GM19463 (cell line): Measurements from ENCODE around the gene FBXO24.
A peak's percentile ranks its signal among the peaks of the same experiment; 100 is the strongest.

ENCODE experiments used
- ATAC-seq: cut with Tn5 transposase; IDR thresholded peaks from one replicate; pipeline ENCODE4 v1.9.1; 2021; ENCODE audit warnings: mild to moderate bottlenecking, moderate library complexity; ENCODE audit not compliant: unreplicated experiment

FBXO24 gene

GRCh38 chr7:100614308-100614861 lies 28.3 kb downstream of the FBXO24 start:
- ATAC-seq: no peak

DNA sequence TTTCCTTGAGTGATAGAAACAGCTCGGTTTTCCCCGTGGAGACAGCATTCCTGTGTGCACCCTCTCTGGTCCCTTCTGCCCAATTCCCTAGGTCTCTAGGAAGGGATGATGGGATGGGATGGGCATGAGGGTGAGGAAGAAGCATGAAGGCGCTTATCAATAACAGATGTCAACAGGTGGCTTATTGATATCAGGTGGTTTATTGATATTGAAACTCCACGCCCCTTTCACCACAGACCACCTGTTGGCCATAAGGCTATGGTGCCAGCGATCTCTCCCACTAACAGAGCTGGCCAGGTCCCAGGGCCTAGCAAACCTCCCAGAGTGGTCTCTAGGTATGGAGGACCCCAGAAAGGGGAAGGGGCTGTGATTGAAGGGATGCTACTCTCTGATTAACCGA lies 34.1 kb downstream of the FBXO24 start:
- ATAC-seq: no peak

DNA sequence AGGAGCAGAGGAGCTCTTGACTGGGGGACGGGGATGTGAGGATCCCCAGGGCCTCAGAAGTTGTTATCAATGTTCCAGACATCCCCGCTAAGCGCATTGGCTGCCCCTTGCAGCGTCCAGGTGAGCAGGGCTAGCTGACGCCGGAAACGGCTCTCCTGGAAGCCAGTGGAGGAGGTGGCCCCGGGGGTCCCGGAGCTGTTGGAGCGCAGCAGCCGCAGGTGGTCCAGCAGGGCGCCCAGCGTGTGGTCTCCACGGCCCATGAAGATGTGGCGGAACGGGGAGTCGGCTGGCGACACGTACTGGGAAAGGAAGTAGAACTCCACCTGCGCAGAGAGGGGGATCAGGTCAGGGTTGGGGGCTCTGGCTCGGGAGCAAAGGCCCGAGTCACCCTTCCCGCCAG lies 34.7 kb downstream of the FBXO24 start:
- ATAC-seq: no peak

DNA sequence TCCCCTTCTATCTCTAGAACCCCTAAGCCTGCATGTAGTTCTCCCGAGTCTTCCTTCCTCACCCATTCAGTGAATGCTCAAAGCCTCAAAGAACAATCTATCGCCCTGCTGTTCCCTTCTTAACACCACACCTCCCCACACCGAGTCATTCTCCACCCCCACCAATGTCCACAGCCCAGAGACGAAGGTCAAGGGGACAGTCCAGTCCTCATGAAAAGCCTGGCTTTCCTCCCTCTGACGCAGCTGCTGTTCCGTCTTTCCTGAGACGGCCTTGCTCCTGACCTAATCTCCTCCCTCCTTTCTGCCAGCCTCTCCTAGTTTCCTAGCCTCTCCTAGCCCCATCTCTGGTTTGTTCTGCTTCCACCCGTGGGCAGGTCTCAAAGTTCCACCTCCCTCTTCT lies 35.4 kb downstream of the FBXO24 start:
- no peak for ATAC-seq

GRCh38 chr7:100623951-100624824 lies 38.1 kb downstream of the FBXO24 start:
- no peak for ATAC-seq

GRCh38 chr7:100626055-100626454 lies 39.9 kb downstream of the FBXO24 start:
- ATAC-seq: no peak

DNA sequence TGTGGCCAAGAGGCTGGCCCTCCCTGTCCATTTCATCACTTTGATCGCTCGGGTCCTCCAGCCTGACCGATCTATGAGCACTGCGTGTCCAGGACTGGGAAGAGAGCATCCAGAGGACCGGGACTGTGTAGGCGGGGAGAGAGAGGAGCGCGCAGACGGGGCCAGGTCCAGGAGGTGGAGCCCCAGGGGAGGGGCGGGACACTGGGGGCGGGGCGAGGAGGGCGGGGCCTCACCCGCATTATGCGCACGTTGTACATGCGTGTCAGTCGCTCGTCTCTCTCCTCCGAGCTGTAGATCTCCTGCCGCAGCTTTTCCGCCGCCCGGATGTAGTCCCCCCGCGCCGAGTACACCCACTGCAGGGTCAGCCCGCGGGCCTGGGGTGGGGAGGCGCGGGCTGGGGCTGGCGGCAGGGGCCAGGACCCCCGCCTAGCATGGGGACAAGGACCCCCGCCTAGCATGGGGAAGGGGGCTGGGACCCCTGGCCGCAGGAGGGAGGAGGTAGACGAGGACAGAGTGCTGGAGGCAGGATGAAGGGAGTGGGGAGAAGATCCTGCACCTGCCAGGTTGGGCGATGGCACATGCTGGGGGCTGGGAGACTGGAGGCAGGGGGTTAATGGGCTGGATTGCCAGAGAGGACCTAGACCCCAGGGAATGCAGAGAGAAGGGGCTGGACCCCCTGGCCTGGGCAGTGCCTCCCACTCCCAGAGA lies 40.6 kb downstream of the FBXO24 start:
- peak; percentile 84 for ATAC-seq

GRCh38 chr7:100627238-100627549 lies 41.1 kb downstream of the FBXO24 start:
- ATAC-seq: no peak

GRCh38 chr7:100629117-100629716 lies 43.1 kb downstream of the FBXO24 start:
- ATAC-seq: no peak

DNA sequence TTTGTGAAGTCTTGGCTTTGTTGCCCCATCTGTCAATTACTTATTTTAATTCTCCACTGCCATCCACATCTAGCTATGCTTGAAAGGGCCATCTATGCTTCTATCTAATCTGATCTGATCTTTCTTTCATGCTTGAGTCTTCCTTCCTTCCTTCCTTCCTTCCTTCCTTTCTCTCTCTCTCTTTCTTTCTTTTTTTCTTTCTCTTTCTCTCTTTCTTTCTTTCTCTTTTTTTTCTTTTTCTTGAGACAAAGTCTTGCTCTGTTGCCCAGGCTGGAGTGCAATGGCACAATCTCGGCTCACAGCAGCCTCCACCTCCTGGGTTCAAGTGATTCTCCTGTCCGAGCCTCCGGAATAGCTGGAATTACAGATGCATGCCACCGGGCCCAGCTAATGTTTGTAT lies 43.9 kb downstream of the FBXO24 start:
- no peak for ATAC-seq

DNA sequence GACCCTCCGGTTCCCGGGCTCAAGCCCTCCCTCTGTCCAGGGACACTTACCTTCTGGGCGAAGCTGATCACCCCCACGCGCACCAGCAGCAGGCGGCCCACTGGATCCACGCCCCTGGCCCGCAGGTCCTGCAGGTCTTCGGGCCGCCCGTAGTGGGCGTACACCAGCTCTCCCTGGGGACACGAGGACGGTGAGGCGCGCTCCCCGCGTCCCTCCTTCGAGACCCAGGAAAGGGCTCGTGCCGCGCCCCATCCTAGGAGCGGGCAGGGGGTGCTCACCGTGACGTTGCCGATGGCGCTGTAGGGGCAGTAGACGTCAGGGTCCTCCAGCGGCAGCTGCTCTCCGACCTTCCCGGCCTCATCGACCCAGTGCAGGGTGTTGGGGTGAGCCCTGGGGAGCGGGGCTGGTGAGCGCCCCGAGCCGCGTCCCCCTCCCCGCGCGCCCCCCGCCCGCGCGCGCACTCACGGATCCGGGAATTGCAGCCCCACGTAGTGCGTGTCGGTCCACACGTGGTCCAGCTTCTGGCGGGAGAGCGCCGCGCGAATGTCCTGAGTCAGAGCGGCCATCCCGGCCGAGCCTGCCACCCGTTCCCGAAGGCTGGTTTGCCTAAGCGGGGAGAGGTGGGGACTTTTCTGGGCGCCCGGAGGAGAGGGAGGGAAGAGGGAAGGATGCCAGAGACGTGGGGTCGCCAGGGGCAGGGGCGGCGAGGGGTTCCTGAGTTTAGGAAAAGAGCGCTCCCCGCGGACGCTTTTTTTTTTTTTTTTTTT lies 47.0 kb downstream of the FBXO24 start:
- ATAC-seq: peak; percentile 48

DNA sequence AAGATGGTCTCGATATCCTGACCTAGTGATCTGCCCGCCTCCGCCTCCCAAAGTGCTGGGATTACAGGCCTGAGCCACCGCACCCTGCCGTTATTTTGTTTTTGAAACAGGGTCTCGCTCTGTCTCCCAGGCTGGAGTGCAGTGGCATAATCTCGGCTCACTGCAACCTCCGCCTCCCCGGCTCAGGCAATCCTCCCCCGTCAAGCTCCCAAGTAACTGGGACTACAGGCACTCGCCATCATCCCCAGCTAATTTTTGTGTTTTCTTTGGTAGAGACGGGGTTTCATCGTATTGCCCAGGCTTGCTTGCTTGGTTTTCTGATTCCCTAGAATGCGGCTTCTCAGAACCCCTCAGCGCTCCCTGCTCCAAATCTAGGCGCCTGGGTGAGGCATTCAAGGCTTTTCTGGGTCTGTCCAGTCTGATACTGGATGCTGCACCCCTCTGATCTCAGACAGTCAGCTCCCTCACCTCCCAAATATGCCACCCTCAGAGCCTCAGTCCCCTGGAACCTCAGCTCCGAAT lies 53.9 kb downstream of the FBXO24 start:
- ATAC-seq: no peak

GRCh38 chr7:100640517-100641440 lies 54.7 kb downstream of the FBXO24 start:
- ATAC-seq: no peak

GRCh38 chr7:100641463-100641859 lies 55.3 kb downstream of the FBXO24 start, which contains the start of gene TFR2:
TFR2 (minus strand) TSS chr7:100641552; CDS start chr7:100641509, 43 bp downstream.
- no peak for ATAC-seq

- ATAC-seq: no peak
Measured at GRCh38 chr7:100641860-100642533, 55.9 kb downstream of the FBXO24 start.

- no peak for ATAC-seq
Measured at GRCh38 chr7:100642534-100642907, 56.4 kb downstream of the FBXO24 start.

GRCh38 chr7:100649826-100650565 lies 63.9 kb downstream of the FBXO24 start:
- ATAC-seq: no peak
